ENCODE results near the gene DEPDC5. TPM values are rescaled to one million over a fixed set of nuclear protein-coding genes. Genes with fewer than 3 reads are reported as not detected.
"Not testable (repeated sequence)": the region's sequence is repeated elsewhere in the genome, so short reads cannot be mapped to it uniquely, and the experiment has no call there.

DEPDC5 gene
- total RNA-seq, 1 experiment from 2014 or later, result 13.3 TPM

- Mint-ChIP-seq H3K27me3 (ENCODE audit: insufficient read depth, unreplicated experiment) (no peaks in the 10 kb centered on the region), H3K27ac (ENCODE audit: low read depth, unreplicated experiment) (no peak overlapping the region), H3K9me3 (ENCODE audit: unreplicated experiment) (no peaks in the 10 kb centered on the region), H3K4me3 (ENCODE audit: unreplicated experiment) (no peak overlapping the region), H3K4me1 (ENCODE audit: insufficient read depth, unreplicated experiment) (peaks cover 40% of the 10 kb centered on the region), H3K36me3 (ENCODE audit: insufficient read depth, unreplicated experiment) (peaks cover 19% of the 10 kb centered on the region)
- BruUV-seq (replicated peaks), result no TSS peak
- ChIA-PET POLR2A (interaction anchor here (1.0 to 7.6 kb wide), 7 partner anchors 69 to 200 kb away, joined by 3 to 80 read pairs (median 5); partner anchors contain the start of gene PISD), CTCF (interaction anchor here (0.6 to 1.0 kb wide), 2 partner anchors 86 to 118 kb away, joined by 3 read pairs; no protein-coding TSS in a partner anchor)
- intact Hi-C loops (cut with micrococcal nuclease), result loop anchor here (5.0 kb wide), 2 partner anchors 70 to 90 kb away; partner anchors contain the start of gene PISD
- no peak for TF ChIP-seq CTCF (IDR thresholded peaks at IDR 0.05; ENCODE audit: unreplicated experiment)
- DNase-seq (ENCODE audit: unreplicated experiment), result no peak
Measured at GRCh38 chr22:31752096-31752847, 1.5 kb upstream of the DEPDC5 start.

- peaks cover 32% of the 10 kb centered on the region for H3K4me1 Mint-ChIP-seq (ENCODE audit: insufficient read depth, unreplicated experiment)
- POLR2A ChIA-PET, result interaction anchor here (1.0 to 7.6 kb wide), 14 partner anchors 19 to 407 kb away, joined by 3 to 80 read pairs (median 4); partner anchors contain the start of genes PATZ1 and PISD
- DNase-seq (ENCODE audit: unreplicated experiment), result no peak
- intact Hi-C loops (cut with micrococcal nuclease), result loop anchor here (5.0 kb wide), 2 partner anchors 71 to 91 kb away; partner anchors contain the start of gene PISD
- CTCF ChIA-PET, result interaction anchor here (0.6 to 1.5 kb wide), 5 partner anchors 24 to 224 kb away, joined by 3 to 5 read pairs (median 3); no protein-coding TSS in a partner anchor
- H3K9me3 Mint-ChIP-seq (ENCODE audit: unreplicated experiment), result no peaks in the 10 kb centered on the region
- H3K27me3 Mint-ChIP-seq (ENCODE audit: insufficient read depth, unreplicated experiment), result no peaks in the 10 kb centered on the region
- TSS peak; percentile 79 for BruUV-seq (replicated peaks)
- peaks cover 16% of the 10 kb centered on the region for H3K36me3 Mint-ChIP-seq (ENCODE audit: insufficient read depth, unreplicated experiment)
- peak overlapping the region; percentile 98 for H3K27ac Mint-ChIP-seq (ENCODE audit: low read depth, unreplicated experiment)
- TF ChIP-seq CTCF (IDR thresholded peaks at IDR 0.05; ENCODE audit: unreplicated experiment), result no peak
- peak overlapping the region; percentile 82 for H3K4me3 Mint-ChIP-seq (ENCODE audit: unreplicated experiment)
Measured at GRCh38 chr22:31753005-31753633, 700 bp upstream of the DEPDC5 start.

- no peak for DNase-seq (ENCODE audit: unreplicated experiment)
- Mint-ChIP-seq H3K27ac (ENCODE audit: low read depth, unreplicated experiment) (peak overlapping the region; percentile 98), H3K36me3 (ENCODE audit: insufficient read depth, unreplicated experiment) (peaks cover 26% of the 10 kb centered on the region), H3K4me3 (ENCODE audit: unreplicated experiment) (peak overlapping the region; percentile 82), H3K4me1 (ENCODE audit: insufficient read depth, unreplicated experiment) (peaks cover 20% of the 10 kb centered on the region), H3K9me3 (ENCODE audit: unreplicated experiment) (no peaks in the 10 kb centered on the region), H3K27me3 (ENCODE audit: insufficient read depth, unreplicated experiment) (no peaks in the 10 kb centered on the region)
- BruUV-seq (replicated peaks), result no TSS peak
- intact Hi-C loops (cut with micrococcal nuclease), result loop anchor here (5.0 kb wide), 2 partner anchors 73 to 93 kb away; partner anchors contain the start of gene PISD
- CTCF ChIA-PET, result interaction anchor here (0.6 to 1.2 kb wide), 2 partner anchors 193 to 663 kb away, joined by 3 to 5 read pairs; no protein-coding TSS in a partner anchor
- no peak for TF ChIP-seq CTCF (IDR thresholded peaks at IDR 0.05; ENCODE audit: unreplicated experiment)
- POLR2A ChIA-PET, result interaction anchor here (0.6 to 7.6 kb wide), 8 partner anchors 9 to 225 kb away, joined by 3 to 80 read pairs (median 4); partner anchors contain the start of gene PISD
Measured at GRCh38 chr22:31754813-31755212, 994 bp downstream of the DEPDC5 start.

- intact Hi-C loops (cut with micrococcal nuclease), result no loop called here
- Mint-ChIP-seq H3K9me3 (ENCODE audit: unreplicated experiment) (no peaks in the 10 kb centered on the region), H3K27me3 (ENCODE audit: insufficient read depth, unreplicated experiment) (no peaks in the 10 kb centered on the region), H3K4me1 (ENCODE audit: insufficient read depth, unreplicated experiment) (peaks cover 15% of the 10 kb centered on the region), H3K36me3 (ENCODE audit: insufficient read depth, unreplicated experiment) (peaks cover 45% of the 10 kb centered on the region), H3K27ac (ENCODE audit: low read depth, unreplicated experiment) (no peak overlapping the region), H3K4me3 (ENCODE audit: unreplicated experiment) (no peak overlapping the region)
- no peak for DNase-seq (ENCODE audit: unreplicated experiment)
- CTCF ChIA-PET, result interaction anchor here (1.2 to 1.5 kb wide), 2 partner anchors 212 to 213 kb away, joined by 3 to 5 read pairs; no protein-coding TSS in a partner anchor
- no peak for TF ChIP-seq CTCF (IDR thresholded peaks at IDR 0.05; ENCODE audit: unreplicated experiment)
- POLR2A ChIA-PET, result interaction anchor here (0.9 to 1.4 kb wide), 2 partner anchors 96 to 114 kb away, joined by 3 to 7 read pairs; partner anchors contain the start of gene PISD
- no TSS peak for BruUV-seq (replicated peaks)
Measured at GRCh38 chr22:31757265-31757664, 3.4 kb downstream of the DEPDC5 start.

- not testable (repeated sequence) for H3K27ac Mint-ChIP-seq (ENCODE audit: low read depth, unreplicated experiment); BruUV-seq (replicated peaks)
- CTCF ChIA-PET, result interaction anchor here (0.6 to 1.2 kb wide), 3 partner anchors 18 to 1368 kb away, joined by 4 to 5 read pairs (median 4); no protein-coding TSS in a partner anchor
Measured at GRCh38 chr22:31758860-31759259, 5.0 kb downstream of the DEPDC5 start.

More at GRCh38 chr22:31758860-31759259, 5.0 kb downstream of the DEPDC5 start:
- POLR2A ChIA-PET; H3K9me3 Mint-ChIP-seq (ENCODE audit: unreplicated experiment); DNase-seq (ENCODE audit: unreplicated experiment); H3K4me3 Mint-ChIP-seq (ENCODE audit: unreplicated experiment); intact Hi-C loops (cut with micrococcal nuclease); H3K27me3 Mint-ChIP-seq (ENCODE audit: insufficient read depth, unreplicated experiment): not testable (repeated sequence)
- H3K36me3 Mint-ChIP-seq (ENCODE audit: insufficient read depth, unreplicated experiment), result peaks cover 54% of the 10 kb centered on the region
- peaks cover 15% of the 10 kb centered on the region for H3K4me1 Mint-ChIP-seq (ENCODE audit: insufficient read depth, unreplicated experiment)

Data from MCF 10A (cell line).